Upper lobe of left lung (tissue), 6 donors: Measurements from ENCODE around the gene CMSS1. TPM values are rescaled to one million over a fixed set of nuclear protein-coding genes. Genes with fewer than 3 reads are reported as not detected.
A peak's percentile ranks its signal among the peaks of the same experiment; 100 is the strongest.

Experiments
- ATAC-seq, 2 donors: fragments of 200-7000 bp; cut with Tn5 transposase; one replicate each; pipeline ENCODE4 v1.9.1; 2022; ENCODE audit warnings: mild to moderate bottlenecking in 2 of 2, moderate library complexity in 2 of 2; ENCODE audit not compliant: low FRiP score in 2 of 2
- DNase-seq, 2 donors: peaks; one replicate each; pipeline ENCODE4 v3.0.0-alpha.2; 2019 to 2020
- H3K27ac ChIP-seq, 4 donors: fragments of 200-600 bp; sonication (generic); one replicate each; pipeline ENCODE4 v1.5.1; 2016 to 2019
- H3K27me3 ChIP-seq, 4 donors: fragments of 200-600 bp; sonication (generic); one replicate each; pipeline ENCODE4 v1.5.1; 2017 to 2019
- H3K36me3 ChIP-seq, 4 donors: fragments of 200-600 bp; sonication (generic); one replicate each; pipeline ENCODE4 v1.5.1; 2016 to 2019
- H3K4me1 ChIP-seq, 4 donors: fragments of 200-600 bp; sonication (generic); one replicate each; pipeline ENCODE4 v1.5.1; 2018 to 2019
- H3K4me3 ChIP-seq, 4 donors: fragments of 200-600 bp; sonication (generic); one replicate each; pipeline ENCODE4 v1.5.1; 2017 to 2019; ENCODE audit warnings: mild to moderate bottlenecking in 2 of 4, moderate library complexity in 1 of 4
- H3K9me3 ChIP-seq, 4 donors: fragments of 200-600 bp; sonication (generic); one replicate each; pipeline ENCODE4 v1.5.1; 2018 to 2019
- CTCF ChIP-seq, 6 experiments: fragments of 450-650 bp in 4 of 6; fragments of 200-600 bp in 2 of 6; sonication (generic) in 2 of 6; IDR thresholded peaks; one replicate each; pipeline ENCODE4 v1.5.1; 2016 to 2019; ENCODE audit warnings: antibody characterized with exemption in 6 of 6
- EP300 ChIP-seq, 4 donors: sonication (generic); formaldehyde crosslinking; IDR thresholded peaks; one replicate each; pipeline ENCODE4 v1.5.1; 2017; ENCODE audit warnings: antibody characterized with exemption in 4 of 4, control low read depth in 2 of 4
- POLR2A ChIP-seq, 4 donors: fragments of 450-650 bp; IDR thresholded peaks; one replicate each; pipeline ENCODE4 v1.5.1; 2016 to 2017; ENCODE audit warnings: antibody characterized with exemption in 4 of 4, mild to moderate bottlenecking in 2 of 4
- POLR2AphosphoS5 ChIP-seq, 2 donors: sonication (generic); formaldehyde crosslinking; IDR thresholded peaks; one replicate each; pipeline ENCODE4 v1.5.1; 2017; ENCODE audit warnings: antibody characterized with exemption in 2 of 2
- WGBS, 2 donors: methylation state at CpG; one replicate each; pipeline ENCODE4 v1.1.5; 2017 to 2018; 5-methylcytosine and 5-hydroxymethylcytosine counted together
- total RNA-seq, 6 donors: library from RNA; depleted of rRNA in 4 of 6; stranded (reverse); fragments of >200 nt in 4 of 6; gene quantifications; one replicate each; pipeline versions ENCODE4 v1.1.0 to v1.2.1, GENCODE V29; 2016 to 2021
- donor health status: DM: no; HTN: no; CAD: no; lungs with moderate emphysema.
- donor health status: DM: no; HTN: yes; CAD: no; lungs with severe emphysema.

The CMSS1 gene
- total RNA-seq, 6 donors from 2014 or later, result 4.0 to 21.1 (median 12.0) TPM

- H3K27ac ChIP-seq, result no peak overlapping the region
- H3K27me3 ChIP-seq, result no peaks in the 10 kb centered on the region
- H3K9me3 ChIP-seq, result no peaks in the 10 kb centered on the region
- no peak for ATAC-seq
- 94 to 100% methylated on average over 1 of the region's 1 CpG for WGBS, 2 donors
- no peak for DNase-seq
- no peak for TF ChIP-seq EP300 (IDR thresholded peaks at IDR 0.05)
- TF ChIP-seq POLR2AphosphoS5 (IDR thresholded peaks at IDR 0.05), result no peak
- no peak for TF ChIP-seq CTCF (IDR thresholded peaks at IDR 0.05)
- no peak for TF ChIP-seq POLR2A (IDR thresholded peaks at IDR 0.05)
- no peaks in the 10 kb centered on the region for H3K36me3 ChIP-seq
- H3K4me3 ChIP-seq, result no peak overlapping the region
- H3K4me1 ChIP-seq, result peaks cover 0 to 3% (median 0%) of the 10 kb centered on the region in 4 donors
Observed at GRCh38 chr3:99965077-99965476, 147.4 kb downstream of the CMSS1 start.

- no peak overlapping the region for H3K27ac ChIP-seq
- 98 to 100% methylated on average over 3 of the region's 3 CpGs for WGBS, 2 donors
- ATAC-seq, result no peak
Observed at GRCh38 chr3:99965681-99966408, 148.2 kb downstream of the CMSS1 start.

GRCh38 chr3:99966662-99967416 lies 149.2 kb downstream of the CMSS1 start:
- H3K27me3 ChIP-seq, result no peaks in the 10 kb centered on the region
- WGBS, 2 donors, result 88 to 95% methylated on average over 7 of the region's 7 CpGs
- no peaks in the 10 kb centered on the region for H3K9me3 ChIP-seq
- H3K4me3 ChIP-seq, result no peak overlapping the region
- no peaks in the 10 kb centered on the region for H3K36me3 ChIP-seq
- no peaks in the 10 kb centered on the region for H3K4me1 ChIP-seq
- ATAC-seq, result peak in 1 of 2 donors; percentile 63
- H3K27ac ChIP-seq, result no peak overlapping the region
- no peak for DNase-seq
- TF ChIP-seq EP300 (IDR thresholded peaks at IDR 0.05), result no peak

More at GRCh38 chr3:99965681-99966408, 148.2 kb downstream of the CMSS1 start:
- Histone ChIP-seq H3K36me3 (no peaks in the 10 kb centered on the region), H3K27me3 (no peaks in the 10 kb centered on the region), H3K4me3 (no peak overlapping the region), H3K4me1 (no peaks in the 10 kb centered on the region), H3K9me3 (no peaks in the 10 kb centered on the region)
- TF ChIP-seq POLR2AphosphoS5 (IDR thresholded peaks at IDR 0.05) (no peak), CTCF (IDR thresholded peaks at IDR 0.05) (no peak), EP300 (IDR thresholded peaks at IDR 0.05) (no peak), POLR2A (IDR thresholded peaks at IDR 0.05) (no peak)
- peak in 1 of 2 donors; percentile 20 for DNase-seq

GRCh38 chr3:99967796-99968195 lies 150.1 kb downstream of the CMSS1 start:
- TF ChIP-seq POLR2AphosphoS5 (IDR thresholded peaks at IDR 0.05) (no peak), POLR2A (IDR thresholded peaks at IDR 0.05) (no peak), CTCF (IDR thresholded peaks at IDR 0.05) (no peak), EP300 (IDR thresholded peaks at IDR 0.05) (no peak)
- ATAC-seq (peak in 1 of 2 donors; percentile 54), DNase-seq (no peak)
- no peaks in the 10 kb centered on the region for H3K36me3 ChIP-seq
- 84 to 89% methylated on average over 2 of the region's 2 CpGs for WGBS, 2 donors
- no peaks in the 10 kb centered on the region for H3K9me3 ChIP-seq
- H3K4me3 ChIP-seq, result no peak overlapping the region
- no peak overlapping the region for H3K27ac ChIP-seq
- H3K4me1 ChIP-seq, result no peaks in the 10 kb centered on the region
- H3K27me3 ChIP-seq, result no peaks in the 10 kb centered on the region

- no peak overlapping the region for H3K27ac ChIP-seq
- peak in 1 of 2 donors; percentile 58 for ATAC-seq
- no peak for TF ChIP-seq POLR2AphosphoS5 (IDR thresholded peaks at IDR 0.05)
- TF ChIP-seq EP300 (IDR thresholded peaks at IDR 0.05), result no peak
- TF ChIP-seq POLR2A (IDR thresholded peaks at IDR 0.05), result no peak
- no peak for TF ChIP-seq CTCF (IDR thresholded peaks at IDR 0.05)
- H3K36me3 ChIP-seq, result no peaks in the 10 kb centered on the region
- H3K9me3 ChIP-seq, result no peaks in the 10 kb centered on the region
- H3K27me3 ChIP-seq, result no peaks in the 10 kb centered on the region
- DNase-seq, result no peak
- no peak overlapping the region for H3K4me3 ChIP-seq
- no peaks in the 10 kb centered on the region for H3K4me1 ChIP-seq
- WGBS, 2 donors, result 75 to 76% methylated on average over 3 of the region's 3 CpGs
Observed at GRCh38 chr3:99969136-99969535, 151.5 kb downstream of the CMSS1 start.
